Kasumi-1 (cell line): Measurements from ENCODE around the gene MVB12B.

ENCODE experiments used
- DNase-seq, 2 experiments: peaks; one replicate each; lab custom pipeline; 2025; lab: John Stamatoyannopoulos, UW

Gene MVB12B

DNA sequence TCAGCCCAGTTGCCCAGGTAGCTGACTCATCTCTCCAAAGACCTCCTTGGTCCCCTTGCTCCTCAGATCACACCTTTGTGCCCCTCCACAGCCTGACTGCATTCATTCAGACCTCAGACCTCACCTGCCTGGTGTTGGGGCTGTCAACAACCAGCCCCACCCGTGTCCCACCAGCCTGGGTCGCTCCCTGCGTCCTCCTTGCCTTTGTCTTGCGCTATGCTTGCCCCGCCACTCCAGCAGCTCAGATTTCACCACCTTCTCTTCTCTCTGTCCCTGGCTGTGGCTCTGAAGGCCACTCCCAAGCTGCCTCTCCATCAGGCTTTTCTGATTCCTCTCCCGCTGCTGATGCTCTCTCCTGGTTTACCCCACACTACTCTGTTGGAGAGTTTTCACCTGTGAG, 103.5 kb downstream of the MVB12B start:
- DNase-seq = no peak

DNA sequence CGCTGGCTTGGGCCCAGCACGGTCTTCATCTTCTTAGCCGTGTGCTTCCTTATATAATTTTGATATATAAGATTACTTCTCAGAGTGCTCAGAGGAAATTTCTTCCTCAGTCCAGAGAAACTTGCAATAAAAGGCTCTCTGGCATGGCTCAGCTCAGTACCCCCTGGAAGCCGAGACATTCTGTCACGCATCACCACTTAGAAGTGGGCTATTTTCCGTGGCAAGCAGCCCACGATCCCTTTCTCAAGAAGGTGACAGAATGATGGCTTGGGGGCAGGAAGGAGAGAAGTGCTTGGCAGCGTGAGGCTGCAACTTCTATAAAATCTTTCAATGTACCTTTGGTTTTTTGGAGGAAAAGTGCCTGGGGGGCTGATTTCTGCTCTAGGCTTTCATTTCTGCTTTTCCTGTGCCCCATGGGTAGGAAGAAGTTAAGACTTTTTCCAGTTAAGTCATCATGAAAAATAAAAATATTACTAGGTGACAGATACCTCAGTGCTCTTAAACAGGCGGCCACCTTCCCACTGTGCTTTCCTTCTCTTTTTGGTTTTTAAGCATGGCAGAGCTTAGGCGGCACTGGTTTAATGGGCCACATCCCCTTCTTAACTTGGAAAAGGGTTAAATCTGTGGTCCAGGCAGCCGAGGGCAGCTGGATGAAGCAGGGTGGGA, 104.6 kb downstream of the MVB12B start:
- no peak for DNase-seq

GRCh38 chr9:126432659-126433058, 106.0 kb downstream of the MVB12B start:
- DNase-seq = no peak

DNA sequence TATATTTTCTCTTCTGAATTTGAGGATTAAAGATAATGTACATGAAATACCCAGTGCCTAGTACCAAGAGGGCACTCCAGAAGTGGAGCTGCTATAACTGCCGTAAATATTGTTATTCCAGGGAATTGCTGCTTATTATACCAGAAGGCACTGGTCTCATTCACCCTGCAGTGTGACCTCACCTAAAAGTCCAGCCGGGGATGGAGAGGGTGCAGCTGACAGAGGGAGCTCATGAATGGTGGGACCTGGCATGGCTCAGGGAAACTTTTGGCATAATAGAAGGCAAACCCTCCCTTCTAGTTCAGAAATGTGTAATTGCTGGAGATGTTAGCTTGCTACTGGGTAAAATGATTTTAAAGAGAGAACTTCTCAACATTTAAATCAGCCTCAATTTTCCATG, 108.5 kb downstream of the MVB12B start:
- DNase-seq = no peak

- no peak for DNase-seq
These were observed 109.0 kb downstream of the MVB12B start for GRCh38 chr9:126435626-126436025.

DNA sequence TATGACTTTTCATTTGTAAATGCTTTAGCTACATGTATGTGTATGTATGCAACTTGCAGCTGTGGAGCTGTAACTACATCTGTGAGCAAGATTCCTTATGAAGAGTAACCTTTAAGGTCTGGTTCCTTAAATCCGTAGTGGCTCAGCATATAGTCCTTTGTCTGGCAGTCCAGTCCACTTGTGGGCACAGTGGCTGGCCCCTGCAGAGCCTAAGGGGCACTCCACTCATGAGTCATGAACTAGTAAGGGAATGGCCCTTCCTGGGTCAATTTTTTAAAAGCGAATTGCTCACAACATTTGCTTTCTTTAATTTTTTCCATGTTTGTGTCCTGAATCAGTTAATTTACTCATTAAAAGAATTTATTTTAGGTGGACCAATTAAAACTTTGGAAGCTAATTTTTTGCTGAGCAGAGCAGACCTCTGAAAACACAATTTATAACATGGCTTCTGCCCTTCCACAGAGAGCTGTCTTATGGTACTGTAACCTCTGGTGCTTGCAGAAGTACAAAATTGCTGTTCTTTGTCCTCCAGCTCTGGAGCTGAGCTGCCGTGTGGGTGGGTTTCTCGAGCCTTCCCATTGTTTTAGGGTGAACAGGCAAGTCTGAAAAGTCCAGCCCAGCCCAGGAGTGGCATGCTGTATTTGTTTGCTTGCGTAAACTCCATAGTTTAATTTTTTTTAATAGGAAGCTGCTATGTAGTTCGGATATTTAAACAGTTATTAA, 110.1 kb downstream of the MVB12B start:
- DNase-seq = no peak

DNA sequence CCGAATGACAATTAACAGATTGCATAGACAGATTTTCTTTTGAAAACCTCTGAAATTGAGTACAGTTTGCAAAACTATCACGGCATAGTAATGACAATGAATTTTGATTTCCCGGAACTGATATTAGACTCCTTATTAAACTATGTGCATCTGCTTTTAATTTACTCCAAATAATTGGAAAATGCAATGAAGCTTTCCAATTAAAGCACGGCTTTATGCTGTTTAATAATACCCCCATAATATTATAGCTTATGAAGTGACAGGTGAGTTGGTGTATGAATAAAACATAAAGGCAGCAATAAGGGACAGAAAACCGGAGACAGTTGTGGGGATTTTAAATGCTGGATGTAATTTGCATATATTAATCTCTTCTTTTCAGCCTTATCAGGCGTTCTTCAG, 110.6 kb downstream of the MVB12B start:
- DNase-seq = no peak

- no peak for DNase-seq
These were observed 111.1 kb downstream of the MVB12B start for GRCh38 chr9:126437701-126438100.

GRCh38 chr9:126438741-126439401, 112.2 kb downstream of the MVB12B start:
- DNase-seq = no peak

GRCh38 chr9:126439402-126439765, 112.8 kb downstream of the MVB12B start:
- DNase-seq = no peak

- DNase-seq = no peak
These were observed 113.4 kb downstream of the MVB12B start for GRCh38 chr9:126439883-126440653.

DNA sequence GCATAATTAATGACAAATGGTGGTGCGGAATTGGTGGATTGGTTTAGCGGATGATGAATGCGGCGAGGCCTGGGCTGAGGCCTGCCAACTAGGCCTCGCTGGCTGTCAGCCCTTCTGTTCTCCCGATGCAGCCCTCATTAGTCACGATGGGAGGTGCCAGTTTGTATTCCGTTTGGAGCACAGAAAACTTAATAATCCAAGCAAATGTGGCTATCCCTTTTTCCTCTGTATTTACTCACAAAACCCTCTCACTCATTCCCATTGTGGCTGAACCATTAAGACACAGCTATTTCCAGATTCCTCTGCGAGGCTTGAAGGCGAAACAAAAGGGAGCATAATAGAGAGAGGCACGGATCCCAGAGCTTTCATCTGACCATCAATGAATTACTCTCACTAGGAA, 114.3 kb downstream of the MVB12B start:
- DNase-seq = no peak

- DNase-seq = no peak
These were observed 116.0 kb downstream of the MVB12B start for GRCh38 chr9:126442636-126443035.

GRCh38 chr9:126443144-126443543, 116.5 kb downstream of the MVB12B start:
- no peak for DNase-seq

DNA sequence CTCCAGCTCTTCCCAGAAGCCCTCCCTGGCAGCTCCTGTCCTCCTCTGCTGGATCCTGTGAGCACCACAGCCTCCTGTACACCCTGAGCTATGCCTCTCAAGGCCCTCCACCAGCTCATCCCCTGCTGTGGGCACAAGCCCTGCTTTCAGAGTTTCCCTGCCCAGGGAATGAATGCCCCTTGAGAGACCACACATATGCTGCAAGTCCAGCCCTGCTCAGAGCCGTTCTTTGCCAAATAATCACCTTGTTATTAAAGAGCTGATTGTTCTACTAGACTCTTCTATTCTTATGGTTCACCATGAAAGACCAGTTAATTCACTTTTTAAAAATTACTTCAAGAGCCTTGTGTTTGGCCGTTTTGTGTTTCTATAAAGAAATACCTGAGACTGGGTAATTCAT, 121.5 kb downstream of the MVB12B start:
- DNase-seq = no peak

DNA sequence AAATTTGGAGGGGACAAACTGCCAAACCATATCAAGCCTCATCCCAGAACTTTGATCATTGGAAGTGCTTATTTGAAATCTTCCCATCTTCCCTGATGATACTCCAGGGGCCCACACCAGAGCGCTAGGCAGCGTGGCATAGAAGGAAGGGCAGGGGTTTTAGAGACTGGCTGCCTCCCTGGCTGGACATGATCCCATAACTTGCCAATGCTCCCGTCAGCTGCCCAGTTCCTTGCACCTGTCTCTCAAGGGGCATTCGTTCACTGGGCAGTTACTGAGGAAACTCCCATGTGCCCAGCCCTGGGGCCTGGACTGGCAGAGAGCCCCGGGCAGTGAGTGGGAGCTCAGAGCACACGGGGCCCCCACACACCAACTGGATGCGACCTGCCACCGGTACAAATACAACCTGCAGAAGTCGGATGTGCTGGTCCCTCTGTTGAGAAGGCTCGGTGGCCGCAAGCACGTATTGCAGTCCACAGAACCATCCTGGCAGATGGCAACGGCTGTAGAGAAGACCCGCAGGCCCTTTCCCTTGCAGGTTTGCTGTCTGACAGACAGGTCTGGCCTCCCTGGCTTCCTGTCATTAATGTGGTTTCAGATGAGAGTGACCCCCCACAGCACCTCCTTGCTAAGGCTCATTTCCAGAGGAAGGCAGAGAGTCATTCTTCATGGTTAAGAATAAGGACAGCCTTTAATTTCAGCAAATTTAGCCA, 122.4 kb downstream of the MVB12B start:
- no peak for DNase-seq

- DNase-seq = no peak
These were observed 123.4 kb downstream of the MVB12B start for GRCh38 chr9:126449725-126450667.

DNA sequence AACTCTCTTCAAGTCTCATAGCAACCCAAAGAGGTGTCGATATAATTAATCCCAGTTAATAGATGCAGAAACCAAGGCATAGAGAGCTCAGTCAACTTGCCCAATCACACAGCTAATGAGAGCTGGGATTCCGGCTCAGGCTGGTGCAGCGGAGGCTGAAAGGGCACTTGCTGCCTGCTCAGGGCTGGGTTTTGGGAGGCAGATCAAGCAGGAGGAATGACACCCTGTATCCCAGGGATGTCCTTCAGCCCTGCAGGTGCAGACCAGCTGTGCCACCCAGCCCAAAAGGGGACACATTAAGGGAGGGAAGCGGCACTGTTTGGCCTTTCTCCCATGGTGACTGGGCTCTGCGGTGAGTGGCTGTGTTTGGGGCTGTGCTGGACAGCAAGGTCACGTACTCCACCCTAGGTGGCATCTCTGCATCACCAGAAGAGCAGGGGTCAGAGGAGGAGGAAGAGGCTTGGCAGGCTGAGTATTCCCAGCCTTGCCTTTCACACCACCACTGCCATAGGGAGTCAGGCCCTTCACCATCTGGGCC, 124.1 kb downstream of the MVB12B start:
- no peak for DNase-seq

GRCh38 chr9:126451316-126451885, 124.8 kb downstream of the MVB12B start:
- DNase-seq = no peak

DNA sequence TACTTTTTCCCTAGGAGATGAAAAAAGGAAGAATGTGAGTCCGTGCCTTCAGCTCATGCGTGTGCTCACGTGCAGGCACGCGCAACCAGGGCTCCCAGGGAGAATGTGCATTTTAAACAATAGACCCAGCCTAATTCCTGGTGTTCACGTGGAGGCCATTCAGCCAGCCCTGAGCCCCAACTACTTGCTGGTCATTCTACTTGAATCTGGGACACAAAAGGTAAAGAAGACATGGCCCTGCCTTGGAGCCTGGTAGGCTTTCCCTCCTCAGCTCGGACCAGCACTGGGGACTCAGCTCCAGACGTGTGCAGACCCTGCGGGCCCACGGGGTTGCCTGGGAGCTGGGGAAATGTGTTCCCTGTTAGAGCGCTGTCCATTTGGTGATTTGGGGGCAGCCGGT, 125.5 kb downstream of the MVB12B start:
- no peak for DNase-seq
